SKM-1 (cell line): ENCODE results near the gene PCSK5.

Source experiments
- DNase-seq: peaks from one replicate; lab custom pipeline; 2025; ENCODE audit not compliant: unreplicated experiment; lab: John Stamatoyannopoulos, UW

The PCSK5 gene

GRCh38 chr9:76115982-76116646, 225.6 kb downstream of the PCSK5 start:
- no peak for DNase-seq

GRCh38 chr9:76116913-76117312, 226.4 kb downstream of the PCSK5 start:
- no peak for DNase-seq

- no peak for DNase-seq
These were observed 237.2 kb downstream of the PCSK5 start for GRCh38 chr9:76127637-76128036.

GRCh38 chr9:76135902-76136301, 245.4 kb downstream of the PCSK5 start:
- DNase-seq = no peak

GRCh38 chr9:76136986-76137385, 246.5 kb downstream of the PCSK5 start:
- no peak for DNase-seq

GRCh38 chr9:76137931-76138330, 247.5 kb downstream of the PCSK5 start:
- DNase-seq = no peak

- DNase-seq = no peak
These were observed 247.9 kb downstream of the PCSK5 start for GRCh38 chr9:76138360-76138759.

GRCh38 chr9:76143834-76144233, 253.4 kb downstream of the PCSK5 start:
- no peak for DNase-seq

GRCh38 chr9:76150013-76150412, 259.5 kb downstream of the PCSK5 start:
- no peak for DNase-seq

GRCh38 chr9:76151267-76151666, 260.8 kb downstream of the PCSK5 start:
- DNase-seq = no peak

- DNase-seq = no peak
These were observed 262.9 kb downstream of the PCSK5 start for GRCh38 chr9:76153339-76153738.

- no peak for DNase-seq
These were observed 263.6 kb downstream of the PCSK5 start for GRCh38 chr9:76153902-76154629.

- DNase-seq = no peak
These were observed 264.9 kb downstream of the PCSK5 start for GRCh38 chr9:76155361-76155760.

GRCh38 chr9:76158713-76159112, 268.2 kb downstream of the PCSK5 start:
- no peak for DNase-seq

- no peak for DNase-seq
These were observed 268.9 kb downstream of the PCSK5 start for GRCh38 chr9:76159293-76159926.

GRCh38 chr9:76161106-76161505, 270.6 kb downstream of the PCSK5 start:
- no peak for DNase-seq

- no peak for DNase-seq
These were observed 271.1 kb downstream of the PCSK5 start for GRCh38 chr9:76161541-76161940.

GRCh38 chr9:76162086-76162730, 271.7 kb downstream of the PCSK5 start:
- DNase-seq = no peak

GRCh38 chr9:76162751-76163500, 272.5 kb downstream of the PCSK5 start:
- no peak for DNase-seq

GRCh38 chr9:76166526-76166925, 276.1 kb downstream of the PCSK5 start:
- peak; percentile 3 for DNase-seq

- DNase-seq = no peak
These were observed 285.7 kb downstream of the PCSK5 start for GRCh38 chr9:76176171-76176570.
